ENCODE results near the gene PTPN1.
"Not testable (repeated sequence)": the region's sequence is repeated elsewhere in the genome, so short reads cannot be mapped to it uniquely, and the experiment has no call there.

PTPN1 gene

GRCh38 chr20:50535162-50535561 is 25.0 kb downstream of the PTPN1 start:
- DNase-seq = no peak

GRCh38 chr20:50536333-50536732 is 26.1 kb downstream of the PTPN1 start:
- DNase-seq = no peak

DNA sequence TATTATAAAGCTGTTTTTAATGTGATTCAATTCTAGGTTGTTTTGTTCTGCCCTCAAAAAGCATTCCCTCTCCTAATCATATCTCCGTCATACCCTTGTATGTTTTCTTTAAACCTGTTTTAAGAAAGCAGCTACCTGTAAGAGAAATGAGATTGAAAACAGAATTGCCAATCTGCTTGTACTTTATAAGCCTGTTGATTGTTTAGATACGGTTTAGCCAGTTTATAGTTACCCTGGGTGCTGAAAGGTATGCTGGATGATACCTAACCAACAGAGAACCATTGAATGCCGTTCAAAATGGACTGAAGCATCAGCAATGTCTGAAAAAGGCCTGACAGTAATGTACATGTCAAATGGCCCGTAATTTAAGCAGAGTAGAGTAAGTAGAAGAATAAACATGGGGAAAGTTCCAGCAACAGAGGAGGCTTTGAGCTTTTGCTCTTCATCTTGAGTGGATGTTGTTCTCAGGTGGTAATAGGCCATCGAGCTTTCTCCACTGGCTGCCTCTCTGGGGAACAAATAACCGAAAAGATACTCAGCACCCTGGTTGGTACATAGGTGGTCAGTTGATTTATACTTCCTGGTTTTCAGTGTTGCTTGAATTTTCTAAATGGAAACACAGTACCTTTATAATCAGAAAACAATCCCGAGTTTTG is 27.5 kb downstream of the PTPN1 start:
- DNase-seq = no peak

DNA sequence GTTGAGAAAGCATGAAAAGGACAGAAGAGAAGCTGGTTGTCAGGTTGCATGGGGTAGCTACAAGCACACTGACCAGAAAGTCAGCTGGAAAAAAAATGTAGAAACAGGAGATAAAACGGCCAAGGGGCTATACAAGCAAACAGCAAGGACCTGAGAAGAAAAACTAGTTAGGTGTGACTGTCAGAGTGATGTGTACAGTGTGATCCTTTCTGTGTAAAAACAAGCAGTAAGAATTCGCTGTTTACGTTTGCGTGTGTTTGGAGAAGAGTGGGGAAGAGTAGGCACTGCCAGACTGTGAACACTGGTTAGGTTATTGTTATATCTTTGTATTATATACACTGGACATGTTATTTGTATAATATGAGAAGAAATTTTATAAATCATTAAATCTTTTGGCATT is 28.1 kb downstream of the PTPN1 start:
- DNase-seq = no peak

- not testable (repeated sequence) for DNase-seq
Observed at GRCh38 chr20:50539798-50540197, 29.6 kb downstream of the PTPN1 start.

DNA sequence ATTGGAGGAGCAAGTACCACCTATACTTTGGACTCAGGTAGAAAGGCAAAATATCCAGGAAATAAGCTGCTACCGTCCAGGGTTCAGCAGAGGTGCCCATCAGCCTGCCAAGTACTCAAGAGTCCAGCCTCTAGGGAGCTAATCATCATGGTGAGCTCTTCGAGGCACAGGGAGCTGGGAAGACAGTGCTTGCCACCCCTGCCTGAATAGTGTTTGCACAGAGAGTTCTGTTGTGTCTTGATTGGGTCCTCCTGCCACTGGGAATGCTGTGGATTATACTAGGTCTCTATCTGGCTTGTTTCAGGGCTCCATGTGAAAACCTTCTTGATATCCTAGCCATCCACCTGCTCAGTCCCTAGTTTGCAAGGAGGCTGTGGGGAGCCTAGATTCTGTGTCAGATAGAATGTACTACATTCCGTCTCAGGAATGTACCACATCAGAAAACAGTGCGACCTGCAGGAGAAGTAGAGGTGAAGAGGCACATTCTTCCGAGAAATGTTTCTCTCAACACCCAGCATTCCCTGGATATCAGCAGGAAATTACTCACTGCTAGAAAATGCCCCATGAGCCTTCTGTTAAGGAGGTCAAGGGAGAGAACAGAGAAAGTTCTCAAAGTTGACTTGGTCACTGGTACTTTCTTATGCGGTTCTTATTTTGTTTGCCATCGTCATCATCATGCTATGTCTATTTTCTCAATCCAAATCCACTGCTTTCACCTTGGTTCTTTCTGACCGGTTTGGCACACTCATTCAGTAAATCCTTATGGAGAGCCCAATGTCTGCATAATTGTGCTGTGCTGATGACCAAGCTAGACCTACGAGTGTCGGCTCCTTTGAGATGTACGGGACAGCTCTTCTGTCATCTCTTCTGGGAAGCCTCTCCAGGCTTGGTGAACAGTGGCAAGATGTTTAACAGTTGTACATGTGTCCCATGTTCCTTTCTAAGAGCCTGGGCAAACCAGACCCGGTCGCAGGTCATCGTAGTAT is 30.7 kb downstream of the PTPN1 start:
- no peak for DNase-seq

DNA sequence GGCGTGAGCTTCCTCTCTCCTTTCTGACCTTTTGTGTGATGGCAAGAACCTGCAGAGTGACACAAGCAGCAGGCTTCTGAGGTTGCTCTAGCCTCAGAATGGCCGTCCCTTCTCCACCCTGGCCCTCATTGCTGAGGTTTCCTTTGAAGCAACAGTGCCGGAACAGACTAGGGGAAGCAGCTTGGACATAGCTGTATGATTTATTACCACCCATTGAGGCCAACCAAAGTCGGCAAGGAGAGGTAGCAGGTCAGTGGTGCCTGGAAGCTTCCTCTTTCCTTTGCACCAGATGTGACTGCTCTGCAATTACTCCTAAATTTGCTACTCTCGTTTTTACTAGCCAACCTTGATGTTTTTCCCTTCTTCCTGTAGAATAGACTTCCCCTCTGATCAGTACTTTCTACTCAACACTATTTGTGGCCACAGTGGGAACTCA is 31.4 kb downstream of the PTPN1 start:
- no peak for DNase-seq

DNA sequence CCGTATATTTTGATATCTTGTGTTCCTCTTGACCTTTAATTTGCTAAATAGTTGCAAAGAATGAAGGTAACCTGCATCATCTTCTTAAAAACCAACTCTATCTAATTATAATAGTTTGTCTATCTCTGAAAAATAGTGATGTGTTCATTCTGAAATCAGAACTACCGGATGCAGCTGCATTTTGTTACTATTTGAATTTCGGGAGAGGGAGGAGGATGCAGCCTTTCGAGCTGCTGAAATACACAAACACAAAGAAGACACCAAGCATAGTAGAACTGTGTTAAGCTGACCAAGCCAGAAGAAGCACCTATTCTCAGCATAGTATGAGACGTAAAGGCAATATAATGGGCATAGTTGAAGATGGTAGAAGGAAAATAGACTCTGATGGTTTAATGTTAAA is 33.1 kb downstream of the PTPN1 start:
- no peak for DNase-seq

DNA sequence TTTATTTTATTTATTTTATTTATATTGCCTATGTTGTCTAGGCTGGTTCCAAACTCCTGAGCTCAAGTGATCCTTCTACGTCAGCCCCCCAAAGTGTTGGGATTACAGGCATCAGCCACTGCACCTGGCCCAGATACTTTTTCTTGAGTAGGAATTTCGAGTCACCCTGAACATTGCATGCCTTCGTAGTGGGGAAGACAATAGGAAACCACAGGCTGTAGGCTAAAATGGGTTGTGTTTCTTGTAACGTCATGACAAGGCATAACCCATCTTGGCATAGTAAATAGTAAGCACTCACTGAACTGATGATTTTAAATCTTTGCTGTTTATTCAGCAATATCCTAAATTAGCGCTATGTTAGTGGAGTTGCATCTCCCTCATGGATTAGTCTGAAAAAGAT is 34.9 kb downstream of the PTPN1 start:
- DNase-seq = no peak

- no peak for DNase-seq
Observed at GRCh38 chr20:50546729-50547314, 36.6 kb downstream of the PTPN1 start.

- no peak for DNase-seq
Observed at GRCh38 chr20:50547964-50548363, 37.8 kb downstream of the PTPN1 start.

DNA sequence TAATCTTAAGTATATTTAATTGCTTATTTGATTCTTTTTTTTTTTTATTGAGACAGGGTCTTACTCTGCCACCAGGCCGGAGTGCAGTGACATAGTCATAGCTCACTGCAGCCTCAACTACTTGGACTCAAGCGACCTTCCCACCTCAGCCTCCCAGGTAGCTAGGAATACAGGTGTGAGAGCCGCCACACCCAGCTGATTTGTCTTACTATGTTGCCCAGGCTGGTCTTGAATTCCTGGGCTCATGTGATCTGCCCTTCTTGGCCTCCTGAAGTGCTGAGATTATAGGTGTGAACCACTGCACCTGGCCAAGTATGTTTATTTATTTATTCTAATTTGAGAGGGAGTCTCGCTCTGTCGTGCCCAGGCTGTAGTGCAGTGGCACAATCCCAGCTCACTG is 38.2 kb downstream of the PTPN1 start:
- DNase-seq = no peak

GRCh38 chr20:50550531-50550930 is 40.3 kb downstream of the PTPN1 start:
- DNase-seq = no peak

DNA sequence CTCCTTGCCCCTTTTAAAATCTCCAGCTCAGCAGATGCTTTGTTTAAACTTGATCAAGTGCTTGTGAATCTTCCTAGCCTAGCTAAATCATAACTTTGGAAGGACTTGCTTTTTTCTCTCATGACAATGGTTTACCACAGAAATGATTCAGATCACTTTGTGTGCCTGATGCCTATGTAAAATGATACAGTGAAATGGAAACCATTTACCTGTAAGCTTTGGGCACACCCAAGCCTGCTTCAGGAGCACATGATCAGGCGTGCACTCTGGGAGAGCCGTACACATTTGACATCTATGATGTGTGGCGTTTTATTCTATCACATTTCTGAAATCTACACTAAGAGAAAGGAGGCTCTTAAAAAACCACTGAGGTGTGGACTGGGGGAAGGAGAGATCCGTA is 41.1 kb downstream of the PTPN1 start:
- no peak for DNase-seq

DNA sequence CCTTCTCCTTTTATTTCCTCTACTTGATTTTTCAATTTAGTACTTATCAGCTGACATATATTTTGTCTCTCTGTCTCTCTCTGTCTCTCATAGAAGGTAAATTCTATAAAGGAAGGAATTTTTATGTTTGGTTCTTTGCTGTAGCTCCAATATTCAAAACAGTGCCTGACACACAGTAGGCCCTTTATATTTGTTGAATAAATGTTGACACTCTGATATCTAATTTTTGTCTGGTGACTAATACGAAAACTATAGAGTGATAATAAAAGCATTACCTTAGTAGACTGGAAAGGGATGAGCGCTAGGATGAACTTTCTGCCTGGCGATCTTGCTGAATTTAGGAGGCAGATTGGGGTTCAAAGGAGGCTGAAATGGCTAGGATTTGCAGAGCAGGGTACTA is 42.8 kb downstream of the PTPN1 start:
- no peak for DNase-seq

- DNase-seq = no peak
Observed at GRCh38 chr20:50554694-50555579, 44.8 kb downstream of the PTPN1 start.

GRCh38 chr20:50555662-50556061 is 45.5 kb downstream of the PTPN1 start:
- no peak for DNase-seq

GRCh38 chr20:50557549-50558134 is 47.5 kb downstream of the PTPN1 start:
- no peak for DNase-seq

DNA sequence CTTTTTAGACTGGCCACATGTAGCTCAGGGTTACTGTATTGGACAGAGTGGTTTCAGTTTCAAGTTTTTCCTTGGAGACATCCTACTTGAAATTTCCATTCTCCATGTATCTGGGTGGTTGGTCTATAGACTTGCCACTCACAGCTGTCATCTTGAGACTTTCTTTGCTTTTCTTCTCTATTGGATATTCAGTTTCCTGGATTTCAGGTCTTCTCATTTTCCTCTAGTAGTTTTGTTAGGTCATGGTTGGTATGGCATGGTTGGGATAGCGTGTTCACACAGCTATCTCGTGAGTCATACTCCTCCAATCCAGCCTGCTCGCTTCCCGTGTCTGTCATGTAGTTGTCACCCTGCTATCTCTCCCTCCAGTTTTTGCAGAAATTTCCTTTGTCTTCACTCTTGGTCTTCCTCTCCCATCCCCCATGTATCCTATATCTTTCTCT is 48.3 kb downstream of the PTPN1 start:
- DNase-seq = no peak

GRCh38 chr20:50559149-50559548 is 49.0 kb downstream of the PTPN1 start:
- no peak for DNase-seq

DNA sequence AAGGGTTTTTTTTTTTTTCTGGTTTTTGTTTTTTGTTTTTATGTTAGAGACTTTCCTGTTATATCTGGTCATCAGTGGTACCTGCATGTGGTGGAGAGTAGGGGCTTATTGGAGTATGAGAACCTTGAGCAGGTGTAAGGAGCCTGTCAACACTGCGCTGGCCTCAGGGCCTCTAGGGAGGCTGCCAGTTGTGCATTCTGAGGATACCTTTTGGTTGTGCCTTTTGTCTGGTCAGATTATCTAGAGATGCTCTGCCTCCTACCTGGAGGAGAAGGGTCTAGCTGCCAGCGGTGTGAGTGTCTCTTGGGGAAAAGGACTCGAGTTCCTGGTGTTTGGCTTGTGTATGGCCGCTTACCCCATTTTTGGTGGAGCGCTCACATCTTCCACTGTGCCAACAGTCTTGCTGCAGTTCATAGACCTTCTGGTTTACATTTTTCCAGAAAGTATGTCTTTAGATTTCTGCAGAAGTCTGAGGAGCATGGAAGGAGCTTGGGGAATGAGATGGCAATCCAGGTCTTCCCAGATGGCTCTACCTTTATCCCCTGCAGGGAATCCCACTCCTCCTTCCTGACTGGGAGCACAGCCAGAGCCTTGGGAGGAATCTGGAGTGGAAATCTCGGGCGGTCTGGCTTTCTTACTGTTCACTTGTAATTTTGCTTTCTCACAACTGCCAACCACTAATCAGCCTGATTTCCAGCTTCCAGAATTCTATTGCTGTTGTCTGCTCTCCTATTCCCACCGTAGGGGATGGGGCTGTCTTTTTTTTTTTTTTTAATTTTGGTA is 49.9 kb downstream of the PTPN1 start:
- no peak for DNase-seq

All from retina (tissue), 1 donor.